Measurements from ENCODE around the gene SLC28A1.
"Not testable (repeated sequence)": the region's sequence is repeated elsewhere in the genome, so short reads cannot be mapped to it uniquely, and the experiment has no call there.

Gene SLC28A1

DNA sequence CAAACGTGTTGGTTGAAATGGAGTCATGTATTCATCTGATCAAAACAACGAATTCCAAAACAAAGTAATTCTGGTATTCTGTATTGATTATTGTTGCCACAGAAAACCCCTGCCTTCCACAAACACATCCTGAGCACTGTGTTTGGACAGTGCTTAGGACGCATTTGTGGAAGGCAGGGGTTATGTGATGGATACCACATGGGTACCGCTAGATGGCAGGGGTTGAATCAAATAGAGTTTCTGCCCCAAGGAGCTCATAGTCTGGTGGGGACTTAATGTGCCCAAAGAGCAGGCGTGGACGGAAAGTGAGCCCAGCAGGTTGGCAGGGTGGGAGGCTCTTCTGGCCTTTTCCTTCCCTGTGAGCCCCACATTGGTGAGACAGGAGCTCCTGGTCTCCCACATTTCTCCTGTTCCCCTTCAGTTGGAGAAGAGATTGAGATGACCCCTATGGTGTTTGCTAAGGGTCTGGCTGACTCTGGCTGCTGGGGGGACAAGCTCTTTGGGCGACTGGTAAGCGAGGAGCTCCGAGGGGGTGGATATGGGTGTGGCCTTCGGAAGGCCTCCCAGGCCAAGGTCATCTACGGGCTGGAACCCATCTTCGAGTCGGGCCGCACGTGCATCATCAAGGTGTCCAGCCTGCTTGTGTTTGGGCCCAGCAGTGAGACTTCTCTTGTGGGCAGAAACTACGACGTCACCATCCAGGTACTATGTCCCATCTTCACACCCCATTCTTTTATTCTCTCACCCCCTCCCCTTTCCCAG is 22.1 kb upstream of the SLC28A1 start:
- no peak for DNase-seq (ENCODE audit: low read depth)

DNA sequence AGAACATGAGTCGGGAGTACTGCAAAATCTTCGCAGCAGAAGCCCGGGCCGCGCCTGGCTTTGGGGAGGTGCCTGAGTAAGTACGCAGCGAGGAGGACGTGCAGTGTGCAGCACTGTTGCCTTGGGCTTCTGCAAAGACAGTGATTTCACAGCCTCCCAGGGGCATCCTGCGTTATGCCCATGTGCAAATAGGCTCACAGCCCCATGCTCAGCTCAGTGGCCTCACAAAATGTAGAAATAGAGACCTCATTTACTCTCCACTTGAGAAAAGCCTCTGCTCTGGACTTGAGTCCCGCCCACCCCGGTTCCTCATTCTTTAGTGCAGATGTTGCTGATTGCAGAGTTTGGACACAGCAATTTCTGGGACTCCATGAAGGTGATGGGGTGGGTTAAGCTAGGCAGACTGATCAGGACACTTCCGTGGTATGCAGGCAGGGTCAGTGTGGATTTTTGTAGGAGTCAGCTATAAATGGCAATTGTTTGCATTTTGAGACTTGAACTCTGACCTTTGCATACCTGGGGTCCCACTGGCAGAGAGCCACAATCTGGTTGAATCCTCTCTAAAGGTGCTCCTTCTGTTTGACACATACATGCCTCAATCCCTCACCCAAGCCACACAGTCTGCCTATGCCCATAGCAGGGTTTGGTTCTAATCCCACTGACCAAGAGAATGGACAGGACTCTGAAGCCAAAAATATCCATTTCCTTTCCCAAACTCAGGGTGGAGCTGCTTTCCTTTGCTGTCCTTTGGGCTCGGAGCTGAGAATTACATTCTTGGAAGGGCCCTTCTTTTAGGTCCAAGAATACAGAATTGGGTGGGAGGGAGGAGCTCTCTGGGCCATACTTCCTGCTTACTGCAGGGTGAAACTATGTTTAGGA is 20.7 kb upstream of the SLC28A1 start:
- DNase-seq (ENCODE audit: low read depth): no peak

DNA sequence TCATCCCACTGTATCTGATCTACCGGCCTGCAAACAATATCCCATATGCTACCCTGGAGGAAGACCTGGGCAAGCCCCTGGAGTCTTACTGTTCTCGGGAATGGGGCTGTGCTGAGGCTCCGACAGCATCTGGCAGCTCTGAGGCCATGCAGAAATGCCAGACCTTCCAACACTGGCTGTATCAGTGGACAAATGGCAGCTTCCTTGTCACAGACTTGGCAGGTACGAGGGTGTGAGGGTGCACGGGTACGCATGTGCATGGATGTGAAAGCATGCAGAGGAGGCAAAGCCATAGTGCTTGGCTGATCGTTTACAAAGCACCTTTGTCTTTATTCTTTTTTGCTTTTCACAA is 20.0 kb upstream of the SLC28A1 start:
- DNase-seq (ENCODE audit: low read depth): no peak

DNA sequence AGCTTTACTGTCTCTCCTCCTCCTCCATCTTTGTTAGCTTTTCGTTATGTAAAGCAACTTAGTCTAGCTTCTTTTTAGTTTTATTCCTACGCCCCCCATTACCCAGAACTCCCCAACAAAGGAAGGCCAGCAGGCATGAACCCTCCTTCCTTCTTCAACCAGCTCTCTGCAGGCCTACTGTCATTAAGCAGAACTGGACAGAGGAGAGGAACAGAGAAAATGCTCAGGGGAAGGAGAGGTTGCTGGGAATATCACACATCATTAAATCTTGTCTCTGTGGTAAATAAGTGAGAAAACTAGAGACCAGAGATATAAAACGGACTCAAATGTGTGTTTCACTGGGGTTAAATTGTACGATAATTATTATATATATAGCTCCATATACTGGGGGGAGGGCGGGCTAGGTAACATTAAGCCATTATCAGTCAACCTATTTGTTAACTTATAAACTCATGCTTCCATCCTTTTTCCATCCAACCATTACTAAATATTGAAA is 19.3 kb upstream of the SLC28A1 start:
- DNase-seq (ENCODE audit: low read depth): no peak

DNA sequence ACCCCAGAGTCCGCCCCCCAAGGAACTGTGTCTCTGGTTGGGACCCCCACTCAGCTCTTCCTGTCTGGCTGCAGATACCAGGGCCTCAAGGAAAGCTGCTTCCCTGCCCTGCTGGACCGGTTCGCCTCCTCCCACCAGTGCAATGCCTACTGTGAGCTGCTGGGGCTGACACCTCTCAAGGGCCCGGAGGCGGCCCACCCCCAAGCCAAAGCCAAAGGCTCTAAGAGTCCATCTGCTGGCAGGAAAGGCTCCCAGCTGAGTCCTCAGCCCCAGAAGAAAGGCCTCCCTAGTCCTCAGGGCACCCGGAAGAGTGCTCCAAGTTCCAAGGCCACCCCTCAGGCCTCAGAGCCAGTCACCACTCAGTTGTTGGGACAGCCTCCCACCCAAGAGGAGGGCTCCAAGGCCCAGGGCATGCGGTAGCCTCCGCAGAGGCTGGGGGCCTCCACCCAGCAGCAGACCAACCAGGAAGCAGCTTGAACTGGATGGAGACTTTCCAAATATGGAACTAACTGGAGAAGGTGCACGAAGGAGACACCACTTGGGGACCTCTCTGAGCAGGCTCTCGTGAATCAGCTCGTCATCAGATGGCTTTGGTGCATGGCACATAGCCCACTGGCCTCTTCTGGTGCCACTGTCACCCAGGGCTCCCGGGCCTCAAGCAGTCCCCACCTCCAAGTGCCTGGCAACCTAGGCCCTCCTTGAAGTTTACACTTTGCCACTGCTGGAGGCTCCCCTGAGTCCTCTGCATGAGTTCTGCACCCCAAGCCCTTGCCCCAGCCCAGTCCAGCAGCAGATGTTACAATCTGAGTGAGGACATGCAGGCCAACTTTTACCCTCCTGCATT is 16.2 kb upstream of the SLC28A1 start:
- DNase-seq (ENCODE audit: low read depth): no peak

DNA sequence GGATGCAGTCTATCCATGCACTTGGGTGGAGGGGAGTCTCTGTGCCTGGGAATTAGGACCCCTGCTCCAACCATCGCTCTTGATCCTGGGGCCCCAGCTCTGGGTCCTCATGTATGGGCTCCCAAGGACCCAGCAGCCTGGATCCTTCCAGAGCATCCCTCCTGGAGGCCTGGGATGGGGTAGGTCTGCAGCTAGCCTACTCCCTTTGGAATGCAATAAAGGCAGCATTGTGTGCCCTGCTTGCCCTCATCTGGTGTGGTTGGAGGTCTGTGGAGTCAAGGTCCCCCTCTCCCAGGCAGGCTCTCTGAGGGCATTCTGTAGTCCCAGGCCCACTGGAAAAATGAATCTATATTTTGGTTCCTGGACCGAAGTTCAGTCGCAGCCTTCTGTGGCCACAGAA is 15.0 kb upstream of the SLC28A1 start:
- DNase-seq (ENCODE audit: low read depth): no peak

DNA sequence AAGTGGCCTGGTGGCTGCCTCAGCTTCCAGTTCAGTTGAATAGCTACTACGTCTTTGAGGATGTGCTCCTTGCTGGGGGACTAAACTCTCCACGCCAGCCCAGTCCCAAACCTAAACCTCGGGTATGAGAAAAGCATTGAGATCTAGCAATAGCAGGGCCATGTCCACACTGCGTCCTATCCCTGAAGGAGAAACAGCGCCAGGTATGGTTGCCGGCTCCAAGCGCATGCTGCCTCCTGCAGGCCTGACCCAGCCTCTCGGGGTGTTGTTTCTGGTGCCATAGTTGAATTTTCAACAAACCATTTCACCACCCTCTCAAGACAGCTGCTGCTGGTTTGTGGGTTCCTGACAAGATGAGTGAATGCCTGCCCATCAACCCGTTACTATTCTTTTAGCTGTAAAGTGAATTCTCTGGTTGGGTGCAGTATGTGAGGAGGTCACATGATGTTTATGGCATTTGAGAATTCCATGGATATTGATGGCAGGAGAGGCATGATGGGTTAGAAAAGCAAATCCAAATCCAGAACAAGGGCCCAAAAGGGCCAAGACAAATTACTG is 13.0 kb upstream of the SLC28A1 start:
- no peak for DNase-seq (ENCODE audit: low read depth)

DNA sequence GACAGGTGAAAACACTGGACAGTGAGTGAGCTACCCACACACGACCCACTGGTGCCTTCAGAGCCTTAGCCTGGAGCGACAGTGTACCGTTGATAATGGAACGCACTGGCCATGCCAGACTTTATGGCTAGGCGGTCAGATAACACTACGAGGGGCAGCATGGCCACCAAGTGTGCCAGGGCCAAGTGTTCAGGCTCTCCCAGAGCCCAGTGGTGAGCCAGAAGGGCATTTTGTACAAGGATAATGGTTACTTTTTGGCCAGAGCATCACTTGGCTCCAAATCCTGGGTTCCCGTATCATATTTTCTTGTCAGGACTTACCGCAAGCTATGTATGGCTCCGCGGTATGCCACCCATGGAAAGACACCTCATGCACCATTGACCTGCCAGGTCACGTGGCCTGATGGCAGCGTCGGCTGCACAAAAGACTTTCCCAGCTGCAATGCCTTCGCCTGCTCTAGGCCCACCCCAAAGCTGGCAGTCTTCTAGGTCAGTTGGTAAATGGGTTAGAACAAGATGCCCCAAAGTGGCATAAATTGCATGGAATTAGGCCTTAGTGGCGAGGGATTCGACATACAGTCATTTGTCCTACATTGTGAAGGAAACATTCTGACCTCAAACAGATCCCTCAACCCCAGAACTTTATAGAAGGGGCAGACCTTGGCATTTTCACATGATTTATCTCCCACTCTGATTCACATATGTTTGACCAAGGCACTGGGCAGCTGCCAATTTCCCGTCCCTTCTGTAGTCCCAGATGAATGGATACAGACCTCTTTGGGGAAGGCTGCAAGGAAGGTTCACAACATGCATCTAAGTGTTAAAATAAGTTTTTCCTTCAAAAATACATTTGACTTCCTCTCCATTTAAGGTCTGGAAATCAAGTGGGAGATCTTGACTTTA is 12.2 kb upstream of the SLC28A1 start:
- no peak for DNase-seq (ENCODE audit: low read depth)

DNA sequence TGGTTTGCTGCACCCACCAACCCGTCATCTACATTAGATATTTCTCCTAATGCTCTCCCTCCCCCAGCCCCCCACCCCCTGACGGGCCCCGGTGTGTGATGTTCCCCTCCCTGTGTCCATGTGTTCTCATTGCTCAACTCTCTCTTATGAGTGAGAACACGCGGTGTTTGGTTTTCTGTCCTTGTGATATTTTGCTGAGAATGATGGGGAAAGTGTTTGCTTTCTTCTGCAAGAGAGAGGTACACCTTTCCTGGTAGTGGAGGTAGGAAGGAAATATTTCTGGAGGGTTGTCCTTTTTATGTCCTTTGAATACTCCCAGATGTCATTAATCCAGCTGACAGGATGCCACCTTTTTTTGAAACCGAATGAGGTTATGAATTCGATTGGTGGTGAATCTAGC is 10.5 kb upstream of the SLC28A1 start:
- DNase-seq (ENCODE audit: low read depth): no peak

DNA sequence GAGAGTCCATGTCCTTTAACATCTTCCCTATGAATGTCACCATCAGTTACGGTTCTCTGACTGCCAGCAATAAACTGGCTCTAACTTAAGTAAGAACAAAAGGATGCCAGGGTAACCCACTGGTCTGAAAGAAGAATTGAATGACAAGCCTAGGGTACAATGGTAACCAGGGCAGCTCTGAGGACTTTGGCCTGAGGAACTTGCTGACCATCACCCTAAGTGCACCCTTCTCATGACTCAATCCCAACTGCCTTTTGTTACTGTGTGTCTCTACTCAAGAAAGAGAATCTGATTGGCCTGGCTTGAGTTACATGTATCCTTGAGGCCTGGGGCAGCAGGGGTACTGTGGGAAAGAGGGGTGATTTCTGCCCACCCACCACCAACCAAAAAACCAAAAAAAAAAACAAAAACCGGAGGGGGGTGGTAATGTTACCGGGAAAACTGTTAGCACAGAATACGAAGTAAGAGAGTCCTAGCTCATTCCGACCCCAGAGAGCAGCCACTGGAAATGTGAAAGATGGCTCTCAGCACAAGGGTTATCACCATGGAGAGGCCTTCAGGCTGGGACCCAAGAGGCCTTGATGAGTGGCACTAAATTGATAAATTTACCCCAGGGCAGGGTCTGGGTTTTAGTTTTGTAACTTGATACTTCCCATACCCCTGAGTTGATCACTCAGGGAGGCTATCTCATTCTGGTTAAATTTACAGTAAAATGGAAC is 9.3 kb upstream of the SLC28A1 start:
- no peak for DNase-seq (ENCODE audit: low read depth)

DNA sequence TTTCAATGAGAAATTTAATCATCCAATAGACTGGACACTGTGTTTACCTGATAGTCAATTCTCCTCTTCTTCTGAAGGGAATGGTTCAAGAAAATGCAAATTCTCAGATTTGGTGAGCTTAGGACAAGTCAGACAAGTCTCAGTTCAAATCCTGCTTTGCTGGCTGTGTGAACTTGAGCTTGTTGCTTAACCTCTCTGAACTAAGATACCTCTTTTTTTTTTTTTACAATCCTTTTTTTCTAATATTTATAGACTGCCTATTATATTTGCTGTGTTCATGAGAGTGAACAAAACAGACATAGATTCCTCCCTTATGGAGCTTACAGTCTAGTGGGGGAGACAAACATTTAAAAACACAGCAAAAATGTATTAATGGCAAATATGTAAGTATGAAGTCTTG is 8.2 kb upstream of the SLC28A1 start:
- no peak for DNase-seq (ENCODE audit: low read depth)

DNA sequence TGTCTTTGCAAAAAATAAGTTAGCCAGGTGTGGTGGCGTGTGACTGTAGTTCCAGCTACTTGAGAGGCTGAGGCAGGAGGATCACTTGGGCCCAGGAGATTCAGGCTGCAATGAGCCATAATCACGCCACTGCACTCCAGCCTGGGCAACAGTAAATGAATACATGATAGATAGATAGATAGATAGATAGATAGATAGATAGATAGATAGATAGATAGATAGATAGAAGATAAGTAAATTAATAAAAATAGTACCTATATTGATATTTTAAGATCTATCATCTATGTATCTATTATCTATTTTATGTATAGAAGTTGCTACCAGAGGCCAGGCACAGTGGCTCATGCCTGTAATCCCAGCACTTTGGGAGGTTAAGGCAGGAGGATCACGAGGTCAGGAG is 6.8 kb upstream of the SLC28A1 start:
- not testable (repeated sequence) for DNase-seq (ENCODE audit: low read depth)

DNA sequence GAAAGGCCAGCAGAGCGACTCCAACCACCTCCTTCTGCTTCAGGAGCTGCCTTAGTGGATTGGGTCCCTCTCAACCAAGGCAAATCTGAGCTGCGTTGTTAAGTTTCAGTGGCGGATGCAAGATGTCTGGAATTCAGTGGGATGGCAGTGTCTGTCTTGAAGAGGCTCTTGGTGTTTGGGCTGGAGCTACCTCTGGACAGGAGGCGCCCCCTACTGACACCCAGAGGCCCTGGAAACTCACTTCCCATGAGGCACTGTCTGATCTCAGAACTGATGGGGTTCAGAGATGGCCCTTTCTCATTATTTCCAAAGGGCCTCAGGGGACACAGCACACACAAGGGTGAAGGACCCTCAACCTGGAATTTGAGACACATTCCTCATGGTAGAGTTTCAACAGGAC is 6.0 kb upstream of the SLC28A1 start:
- DNase-seq (ENCODE audit: low read depth): peak; percentile 35

DNA sequence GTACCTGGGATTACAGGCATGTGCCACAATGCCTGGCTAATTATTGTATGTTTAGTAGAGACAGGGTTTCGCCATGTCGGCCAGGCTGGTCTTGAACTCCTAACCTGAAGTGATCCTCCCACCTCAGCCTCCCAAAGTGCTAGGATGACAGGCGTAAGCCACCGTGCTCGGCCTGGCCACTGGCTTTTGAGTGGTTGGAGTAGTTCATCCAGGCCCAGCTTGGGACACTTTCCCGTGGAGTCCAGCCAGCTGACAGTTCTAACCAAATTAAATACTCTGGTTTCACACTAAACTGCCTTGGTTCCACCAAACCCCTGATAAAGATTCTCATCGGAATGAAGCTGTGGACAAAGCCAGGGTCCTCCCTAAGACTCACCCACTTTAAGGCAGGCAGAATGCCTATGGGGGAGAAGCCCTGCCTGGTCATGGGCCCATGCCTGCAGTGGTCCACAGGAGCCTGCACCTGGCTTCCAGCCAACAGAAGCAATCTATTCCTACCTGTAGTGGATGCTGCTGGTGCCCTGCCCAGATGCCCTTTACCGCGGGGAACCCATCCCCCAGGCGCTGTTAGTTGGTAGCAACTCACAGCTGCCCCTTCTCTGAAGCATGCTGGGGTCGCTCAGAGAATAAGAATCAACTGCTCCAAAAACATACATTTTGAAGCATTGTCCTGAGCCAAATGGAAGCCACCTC is 5.2 kb upstream of the SLC28A1 start:
- no peak for DNase-seq (ENCODE audit: low read depth)

DNA sequence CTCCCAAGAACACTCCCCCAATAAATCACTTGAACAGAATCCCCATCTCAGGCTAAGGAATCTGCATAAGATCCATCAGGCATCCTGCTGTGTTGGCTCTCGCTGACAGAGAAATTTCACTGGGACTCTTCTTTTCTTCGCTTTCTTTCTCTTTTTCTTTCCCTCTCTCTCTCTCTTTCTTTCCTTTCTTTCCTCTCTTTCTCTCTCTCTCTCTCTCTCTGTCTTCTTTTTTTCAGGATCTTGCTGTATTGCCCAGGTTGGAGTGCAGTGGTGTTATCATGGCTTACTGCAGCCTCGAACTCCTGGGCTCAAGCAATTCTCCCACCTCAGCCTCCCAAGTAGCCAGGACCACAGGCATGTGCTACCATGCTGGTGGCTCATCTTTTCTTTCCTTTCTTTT is 4.5 kb upstream of the SLC28A1 start:
- no peak for DNase-seq (ENCODE audit: low read depth)

DNA sequence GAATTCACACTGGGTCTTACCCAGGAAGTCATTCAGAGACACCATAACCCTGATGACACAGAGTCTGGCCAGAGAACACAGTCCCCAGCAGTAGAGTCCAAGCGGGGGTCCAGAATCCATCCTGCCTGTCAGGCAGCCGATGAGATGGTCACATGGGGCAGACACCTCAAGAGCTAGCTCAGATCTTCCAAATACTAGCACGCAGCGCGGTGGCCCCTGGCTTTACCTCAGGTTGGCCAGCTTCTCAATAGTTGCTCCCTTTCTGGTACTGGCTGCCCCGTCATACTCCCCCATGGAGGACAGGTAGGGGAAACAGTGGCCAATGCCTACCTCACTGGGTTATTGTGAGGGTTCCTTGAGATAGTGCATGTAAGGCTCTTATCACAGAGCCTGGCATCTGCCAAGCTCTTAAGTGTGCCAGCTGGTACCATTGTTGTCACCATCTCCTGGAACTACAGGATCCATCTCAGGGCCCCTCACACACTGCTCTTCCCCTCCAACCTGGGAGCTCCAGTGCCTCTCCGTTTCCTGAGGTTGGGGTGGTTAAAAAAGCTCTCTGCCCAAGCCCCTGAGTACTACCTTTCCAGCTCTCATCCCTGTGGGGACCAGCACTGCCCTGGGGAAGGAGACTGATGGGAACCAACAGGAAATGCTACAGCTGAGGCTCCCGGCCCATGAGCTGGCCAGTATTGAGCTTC is 3.5 kb upstream of the SLC28A1 start:
- DNase-seq (ENCODE audit: low read depth): no peak

DNA sequence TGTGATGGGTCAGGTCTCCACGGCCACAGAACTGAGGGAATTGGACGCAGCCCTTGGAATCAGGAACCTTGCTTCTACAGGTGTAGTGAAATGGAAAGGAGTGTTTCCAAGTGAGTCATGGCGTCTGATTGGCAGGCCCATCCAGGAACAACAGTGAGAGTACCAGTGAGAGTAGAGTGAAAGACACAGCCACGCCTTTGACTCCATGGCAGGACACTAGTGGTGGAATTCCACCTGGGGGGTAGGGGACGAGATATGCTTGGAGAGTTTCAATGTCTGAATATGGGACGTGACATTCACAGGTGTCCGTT is 3.0 kb upstream of the SLC28A1 start:
- DNase-seq (ENCODE audit: low read depth): no peak

DNA sequence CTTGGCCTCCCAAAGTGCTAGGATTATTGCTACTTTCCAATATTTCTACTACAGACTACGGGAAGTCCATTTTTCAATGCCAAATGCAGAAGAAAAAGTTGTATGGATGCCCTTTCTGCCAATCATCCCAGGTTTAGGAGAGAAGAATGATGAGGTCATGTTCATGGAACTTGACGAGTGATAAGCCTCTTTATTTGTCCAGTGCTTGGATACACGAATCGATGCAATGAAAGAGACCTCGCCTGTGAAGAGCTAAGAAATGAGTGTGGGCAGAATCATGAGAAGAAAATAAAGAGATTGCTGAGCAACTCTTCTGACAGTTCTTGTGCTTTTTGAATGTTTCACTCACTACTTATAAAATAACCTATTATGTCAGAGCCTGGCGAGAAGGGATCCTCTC is 996 bp upstream of the SLC28A1 start:
- DNase-seq (ENCODE audit: low read depth): no peak

DNA sequence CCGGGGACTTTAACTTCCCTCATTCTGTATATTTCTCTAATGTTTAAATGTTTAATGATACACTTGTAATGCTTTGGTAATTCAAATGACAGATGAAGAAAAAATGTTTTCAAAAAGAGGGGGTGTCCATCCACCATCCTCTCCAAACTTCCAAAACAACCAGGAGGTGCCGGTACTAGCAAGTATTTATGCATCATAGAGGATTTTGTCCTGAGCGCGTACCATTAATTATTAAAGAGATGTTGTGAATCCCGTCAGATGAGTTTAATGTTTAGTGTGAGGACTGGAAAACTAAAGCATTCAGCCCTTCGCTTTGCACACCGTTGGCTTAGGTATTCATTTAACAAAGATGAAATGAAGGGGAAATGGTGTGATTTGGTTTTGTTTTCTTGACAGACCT is 1.3 kb downstream of the SLC28A1 start:
- no peak for DNase-seq (ENCODE audit: low read depth)
